Measurements from ENCODE around the gene ARAP3. TPM values are rescaled to one million over a fixed set of nuclear protein-coding genes. Genes with fewer than 3 reads are reported as not detected.

Gene ARAP3
- total and polyA plus RNA-seq, 3 donors from 2014 or later, result 4.0 to 4.8 (median 4.1) TPM

- Histone ChIP-seq H3K27ac (no peak overlapping the region), H3K36me3 (ENCODE audit: low read depth, missing control alignments) (no peaks in the 10 kb centered on the region), H3K27me3 (no peaks in the 10 kb centered on the region), H3K4me1 (peaks cover 8% of the 10 kb centered on the region), H3K4me3 (no peak overlapping the region), H3K9me3 (no peaks in the 10 kb centered on the region)
- 71 to 73% methylated on average over 4 of the region's 4 CpGs for WGBS, 2 donors
- no peak for DNase-seq
- intact Hi-C loops (cut with DNase I; ENCODE audit: low total_unique reads), result no loop called here
- TF ChIP-seq POLR2A (IDR thresholded peaks at IDR 0.05) (no peak), CTCF (IDR thresholded peaks at IDR 0.05) (no peak)
These were observed 12.5 kb downstream of the ARAP3 start for GRCh38 chr5:141669520-141669919.

GRCh38 chr5:141668601-141669265 is 13.3 kb downstream of the ARAP3 start:
- TF ChIP-seq CTCF (IDR thresholded peaks at IDR 0.05), result no peak
- TF ChIP-seq POLR2A (IDR thresholded peaks at IDR 0.05), result no peak
- Histone ChIP-seq H3K27ac (no peak overlapping the region), H3K4me3 (no peak overlapping the region), H3K9me3 (no peaks in the 10 kb centered on the region), H3K27me3 (no peaks in the 10 kb centered on the region), H3K4me1 (peaks cover 8% of the 10 kb centered on the region), H3K36me3 (ENCODE audit: low read depth, missing control alignments) (no peaks in the 10 kb centered on the region)
- WGBS, 2 donors, result 76 to 81% methylated on average over 8 of the region's 8 CpGs
- intact Hi-C loops (cut with DNase I; ENCODE audit: low total_unique reads), result no loop called here
- no peak for DNase-seq

GRCh38 chr5:141665995-141666940 is 15.8 kb downstream of the ARAP3 start:
- Histone ChIP-seq H3K36me3 (ENCODE audit: low read depth, missing control alignments) (no peaks in the 10 kb centered on the region), H3K4me3 (no peak overlapping the region), H3K27me3 (no peaks in the 10 kb centered on the region), H3K4me1 (peaks cover 8% of the 10 kb centered on the region), H3K9me3 (no peaks in the 10 kb centered on the region), H3K27ac (no peak overlapping the region)
- no peak for DNase-seq
- TF ChIP-seq POLR2A (IDR thresholded peaks at IDR 0.05) (no peak), CTCF (IDR thresholded peaks at IDR 0.05) (no peak)
- intact Hi-C loops (cut with DNase I; ENCODE audit: low total_unique reads), result no loop called here
- 91 to 93% methylated on average over 18 of the region's 18 CpGs for WGBS, 2 donors

- 40 to 58% methylated on average over 13 of the region's 13 CpGs for WGBS, 2 donors
- Histone ChIP-seq H3K9me3 (no peaks in the 10 kb centered on the region), H3K4me1 (peaks cover 8% of the 10 kb centered on the region), H3K4me3 (no peak overlapping the region), H3K27ac (no peak overlapping the region), H3K27me3 (no peaks in the 10 kb centered on the region), H3K36me3 (ENCODE audit: low read depth, missing control alignments) (no peaks in the 10 kb centered on the region)
- TF ChIP-seq CTCF (IDR thresholded peaks at IDR 0.05), result peak; percentile 76 to 88 (median 79)
- no peak for TF ChIP-seq POLR2A (IDR thresholded peaks at IDR 0.05)
- DNase-seq, result peak; percentile 82
- intact Hi-C loops (cut with DNase I; ENCODE audit: low total_unique reads), result no loop called here
These were observed 17.1 kb downstream of the ARAP3 start for GRCh38 chr5:141664733-141665461.

Data from testis (tissue), 3 donors.